Endothelial cell of hepatic sinusoid (primary cell): ENCODE results near the gene KLRD1.
"Not testable (repeated sequence)": the region's sequence is repeated elsewhere in the genome, so short reads cannot be mapped to it uniquely, and the experiment has no call there.

Source experiments
- in situ Hi-C: cut with HindIII; loops from 2 replicates; pipeline ENCODE4 v1.10.0; 2017; ENCODE audit warnings: low sequenced_read_pairs

The KLRD1 gene

DNA sequence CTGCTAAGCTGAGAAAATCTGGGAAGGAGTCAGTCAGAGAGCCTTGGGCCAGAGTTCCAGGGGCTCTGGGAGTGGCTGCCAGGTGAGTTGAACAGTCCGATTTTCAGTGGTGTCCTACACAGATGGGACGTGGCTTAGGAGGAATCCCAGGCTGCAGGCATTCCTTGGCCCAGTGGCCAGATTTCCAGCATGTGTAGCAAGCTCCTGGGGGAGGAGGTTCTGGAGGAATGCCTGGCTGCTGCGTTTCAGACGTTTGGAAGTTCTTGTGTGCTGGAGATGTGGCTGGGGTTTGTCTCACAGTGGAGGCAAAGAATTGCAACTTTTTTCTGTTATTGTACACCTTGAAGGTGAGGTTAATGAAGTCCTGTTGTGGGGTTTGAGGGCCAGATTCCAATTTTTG is 28.5 kb downstream of the KLRD1 start:
- in situ Hi-C loops = not testable (repeated sequence)

DNA sequence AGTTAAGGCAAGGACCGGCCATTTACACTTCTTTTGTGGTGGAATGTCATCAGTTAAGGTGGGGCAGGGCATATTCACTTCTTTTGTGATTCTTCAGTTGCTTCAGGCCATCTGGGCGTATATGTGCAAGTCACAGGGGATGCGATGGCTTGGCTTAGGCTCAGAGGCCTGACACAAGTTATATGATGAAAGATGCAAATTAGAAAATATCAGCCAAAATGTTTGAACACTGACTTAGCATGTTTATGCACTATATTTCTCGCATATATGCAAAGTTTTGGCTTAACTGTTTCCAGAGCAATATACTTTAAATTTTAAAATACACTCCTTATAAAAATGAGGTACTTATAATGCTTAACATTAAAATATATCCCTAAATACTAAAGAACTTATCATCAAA is 30.8 kb downstream of the KLRD1 start:
- in situ Hi-C loops = not testable (repeated sequence)

- in situ Hi-C loops = no loop called here
Measured at GRCh38 chr12:10339053-10339840, 31.6 kb downstream of the KLRD1 start.

- in situ Hi-C loops = not testable (repeated sequence)
Measured at GRCh38 chr12:10340946-10341345, 33.3 kb downstream of the KLRD1 start.

DNA sequence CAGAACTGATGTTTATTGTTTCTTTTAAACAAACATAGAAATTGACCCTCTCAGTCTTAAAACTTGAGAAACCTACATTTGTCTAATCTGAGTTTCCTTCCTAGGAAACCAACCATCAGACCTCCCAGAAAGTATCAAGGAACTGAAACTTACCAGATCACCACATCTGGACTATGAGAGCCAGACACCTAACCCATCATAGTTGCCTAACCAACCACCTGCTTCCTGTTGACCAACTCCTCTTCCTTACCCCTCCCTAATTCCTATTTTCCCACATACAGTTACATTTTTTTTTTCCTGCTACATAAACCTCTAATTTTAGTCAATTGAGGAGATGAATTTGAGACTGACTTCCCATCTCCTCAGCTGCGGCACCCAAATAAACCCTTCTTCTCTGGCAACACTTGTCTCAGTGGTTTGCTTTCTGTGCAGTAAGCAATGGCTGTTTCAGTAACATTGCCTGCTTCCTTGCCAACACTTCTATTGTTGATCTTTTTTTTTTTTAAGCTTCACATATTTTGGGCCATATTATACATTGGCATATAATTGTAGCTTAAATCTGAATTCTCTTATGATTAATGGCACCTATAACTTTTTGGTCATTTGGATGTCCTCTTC is 34.3 kb downstream of the KLRD1 start:
- in situ Hi-C loops = no loop called here

- in situ Hi-C loops = not testable (repeated sequence)
Measured at GRCh38 chr12:10351457-10351856, 43.8 kb downstream of the KLRD1 start.

- in situ Hi-C loops = no loop called here
Measured at GRCh38 chr12:10354071-10354470, 46.4 kb downstream of the KLRD1 start.

- in situ Hi-C loops = no loop called here
Measured at GRCh38 chr12:10354502-10354901, 46.8 kb downstream of the KLRD1 start.

- in situ Hi-C loops = no loop called here
Measured at GRCh38 chr12:10358131-10358530, 50.5 kb downstream of the KLRD1 start.

DNA sequence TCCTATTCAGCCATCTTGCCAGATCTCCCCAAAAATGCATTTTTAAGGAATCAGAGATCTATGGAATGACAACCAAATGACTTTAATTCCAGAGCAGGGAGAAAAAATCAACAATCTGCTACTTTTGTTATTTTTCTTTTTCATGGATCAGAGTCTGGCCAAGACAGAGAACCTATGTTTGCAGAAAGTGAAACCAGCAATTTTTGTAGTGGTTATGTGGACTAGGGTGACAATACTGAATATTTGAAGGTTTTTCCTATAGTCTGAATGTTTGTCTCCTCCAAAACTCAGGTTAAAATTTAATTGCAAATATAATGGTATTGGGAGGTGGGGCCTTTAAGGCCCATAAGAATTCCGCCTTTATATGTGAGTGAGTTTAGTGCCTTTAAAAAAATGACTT is 51.3 kb downstream of the KLRD1 start:
- in situ Hi-C loops = no loop called here

DNA sequence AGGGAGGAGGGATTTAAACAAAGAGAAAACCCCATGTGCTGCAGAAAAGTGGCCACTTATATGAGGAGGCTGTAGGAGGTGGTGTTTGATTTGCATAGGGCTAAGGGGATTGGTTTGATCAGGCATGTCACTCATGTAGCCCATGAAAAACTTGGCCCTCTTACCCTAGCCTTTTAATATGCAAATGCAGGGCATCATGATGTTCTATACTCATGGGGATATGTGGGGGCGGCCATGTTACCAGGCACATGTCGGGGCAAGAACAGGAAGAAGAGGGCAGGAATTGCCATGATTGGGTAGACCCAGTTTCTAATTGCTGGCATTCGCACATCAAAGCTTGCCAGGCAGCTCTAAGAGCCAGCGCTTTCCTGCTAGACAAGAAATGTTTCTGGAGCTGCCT is 53.4 kb downstream of the KLRD1 start:
- in situ Hi-C loops = loop anchor here (10.0 kb wide), 1 partner anchor 136 kb away; no protein-coding TSS in a partner anchor

- in situ Hi-C loops = loop anchor here (10.0 kb wide), 1 partner anchor 137 kb away; no protein-coding TSS in a partner anchor
Measured at GRCh38 chr12:10361622-10362021, 54.0 kb downstream of the KLRD1 start.

DNA sequence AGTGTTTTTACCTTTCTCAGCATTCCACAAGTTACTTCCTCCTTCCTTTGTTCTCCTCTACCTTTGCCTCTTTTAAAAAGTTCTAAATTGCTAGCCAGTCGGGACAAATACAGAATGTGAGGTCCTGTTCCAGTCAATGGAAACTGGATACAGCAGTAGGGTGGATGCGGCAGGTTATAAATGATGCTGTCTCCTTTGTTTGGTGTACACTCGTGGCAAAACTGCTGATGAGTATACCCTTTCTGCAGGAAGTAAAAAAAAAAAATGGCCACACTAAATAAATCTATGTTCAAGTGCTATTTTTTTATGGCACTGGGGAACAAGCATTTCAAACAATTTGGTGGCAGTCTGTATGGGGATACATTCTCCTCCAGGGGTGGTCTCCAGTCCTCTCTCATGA is 54.7 kb downstream of the KLRD1 start:
- in situ Hi-C loops = loop anchor here (10.0 kb wide), 1 partner anchor 138 kb away; no protein-coding TSS in a partner anchor

DNA sequence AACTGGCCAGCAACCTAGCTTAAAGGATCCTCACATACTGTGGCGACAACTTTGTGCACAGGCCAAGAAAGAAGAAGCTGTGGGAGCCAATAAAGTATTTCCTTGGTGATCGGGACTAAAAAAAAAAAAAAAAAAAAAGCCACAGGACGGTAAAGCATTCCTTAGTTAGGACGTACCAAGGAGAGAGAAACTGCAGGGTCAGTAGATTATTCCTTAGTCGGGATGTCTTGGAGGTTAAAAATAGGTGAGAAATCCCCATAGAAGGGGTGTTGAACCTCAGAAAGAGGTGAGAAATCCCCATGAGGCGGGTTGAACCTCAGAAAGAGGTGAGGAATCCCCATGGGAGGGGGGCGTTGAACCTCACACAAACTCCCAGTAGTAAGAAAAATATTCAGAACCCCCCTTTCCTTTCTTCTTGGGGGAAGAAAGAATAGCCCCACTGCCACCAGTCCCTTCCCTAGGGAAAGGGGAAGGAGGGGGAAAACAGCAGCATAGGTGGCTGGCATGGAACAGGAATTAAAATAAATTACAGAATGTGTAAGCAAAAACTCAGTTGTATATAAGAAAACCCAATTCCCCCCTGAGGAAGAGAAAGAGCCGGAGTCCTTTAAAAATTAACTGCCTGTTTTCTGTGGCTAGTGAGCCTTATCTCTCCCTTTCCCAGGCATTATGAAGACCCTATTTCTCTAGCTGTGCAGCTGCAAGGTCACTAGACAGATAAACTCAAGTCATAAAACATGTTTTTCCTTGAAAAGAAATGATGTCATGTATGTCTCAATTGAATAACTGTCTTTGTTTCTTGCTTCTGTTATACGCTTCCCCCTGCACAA is 55.4 kb downstream of the KLRD1 start:
- in situ Hi-C loops = loop anchor here (10.0 kb wide), 1 partner anchor 138 kb away; no protein-coding TSS in a partner anchor

DNA sequence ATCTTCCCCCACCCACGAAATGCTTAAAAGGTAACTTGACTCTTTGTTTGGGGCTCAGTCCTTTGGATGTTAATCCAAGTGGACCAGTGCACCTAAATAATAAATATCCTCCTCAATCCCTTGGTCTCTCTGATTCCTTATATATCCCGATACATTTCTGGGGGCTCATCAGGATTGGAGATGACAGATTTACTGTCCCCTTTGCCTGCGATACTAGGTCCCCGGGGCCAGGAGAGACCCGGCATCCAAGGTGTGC is 55.9 kb downstream of the KLRD1 start:
- in situ Hi-C loops = loop anchor here (10.0 kb wide), 1 partner anchor 139 kb away; no protein-coding TSS in a partner anchor

DNA sequence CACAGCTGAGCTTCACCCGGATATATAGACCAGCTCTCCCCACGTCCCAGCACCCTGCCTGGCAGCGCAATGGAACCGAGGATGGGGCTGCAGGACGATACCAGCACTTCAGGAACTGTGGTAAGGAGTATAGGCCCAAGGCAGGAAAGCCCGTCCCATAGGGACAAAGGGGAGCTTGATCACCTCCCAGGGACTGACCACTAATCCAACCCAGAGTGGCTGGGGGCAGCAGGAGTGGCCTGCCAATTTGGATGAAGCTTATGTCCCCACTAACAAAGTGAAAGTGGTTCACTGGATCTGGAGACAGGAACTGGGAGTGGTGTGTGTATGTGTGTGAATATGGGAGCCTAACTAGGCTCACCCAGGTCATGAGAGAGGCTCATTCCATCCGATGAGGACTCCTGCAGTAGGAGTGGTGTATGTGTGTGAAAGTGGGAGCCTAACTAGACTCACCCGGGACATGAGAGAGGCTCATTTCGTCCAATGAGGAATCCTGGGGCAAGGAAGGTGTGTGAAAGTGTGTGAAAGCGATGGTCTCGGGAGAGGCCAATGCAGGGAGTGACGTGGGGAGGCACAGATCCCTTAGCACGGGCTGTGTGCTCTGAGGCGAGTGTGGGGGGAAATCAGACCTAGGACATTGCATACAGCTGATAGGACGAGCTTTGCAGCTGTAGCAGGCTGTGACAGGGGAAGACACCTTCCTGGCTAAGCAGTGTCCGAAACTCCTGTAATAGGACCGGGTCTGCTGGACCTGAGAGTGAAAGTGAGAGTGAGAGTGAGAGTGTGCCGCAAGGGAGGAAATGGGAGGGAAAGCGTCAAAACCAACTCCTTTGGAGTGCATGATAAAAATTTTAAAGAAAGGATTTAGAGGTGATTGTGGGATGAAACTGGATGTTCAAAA is 56.5 kb downstream of the KLRD1 start:
- in situ Hi-C loops = loop anchor here (10.0 kb wide), 1 partner anchor 139 kb away; no protein-coding TSS in a partner anchor

DNA sequence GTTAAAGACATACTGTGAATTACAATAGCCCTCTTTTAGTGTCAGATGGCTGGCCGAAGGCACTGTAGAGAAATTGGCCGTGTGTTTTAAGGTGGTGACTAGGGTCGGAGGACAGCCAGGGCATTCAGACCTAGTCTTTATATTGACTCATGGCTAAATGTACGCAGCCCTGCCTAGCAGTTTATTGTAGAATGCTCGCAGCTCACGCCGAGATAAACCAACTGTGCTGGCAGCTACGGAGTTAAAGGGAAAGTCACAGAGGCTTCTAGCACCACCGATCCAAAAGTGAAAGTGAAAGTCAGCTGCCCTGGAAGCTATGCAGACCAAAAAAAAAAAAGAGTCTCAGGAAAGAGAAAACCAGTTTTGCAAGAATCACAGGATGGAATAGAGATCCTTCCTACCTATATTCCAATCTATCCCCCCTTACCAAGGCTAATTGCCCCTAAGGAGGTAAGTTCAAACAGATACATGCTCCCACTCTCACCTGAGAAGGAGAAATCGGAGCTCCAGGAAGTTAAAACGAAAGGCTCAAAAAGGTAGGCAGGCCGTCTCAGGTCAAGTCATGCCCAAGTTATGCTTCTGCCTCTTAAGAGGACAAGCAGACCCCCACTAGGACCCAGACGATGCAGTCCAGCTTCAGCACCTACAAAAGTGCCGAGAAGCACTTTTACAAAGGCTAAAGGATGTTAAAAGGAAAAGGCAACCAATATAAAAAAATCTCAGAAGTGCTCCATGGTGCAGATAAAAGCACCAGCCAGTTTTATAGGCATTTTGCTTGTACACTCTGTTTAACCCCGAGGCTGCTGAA is 57.3 kb downstream of the KLRD1 start:
- in situ Hi-C loops = loop anchor here (10.0 kb wide), 1 partner anchor 140 kb away; no protein-coding TSS in a partner anchor

GRCh38 chr12:10365696-10366405 is 58.2 kb downstream of the KLRD1 start:
- in situ Hi-C loops = loop anchor here (10.0 kb wide), 1 partner anchor 141 kb away; no protein-coding TSS in a partner anchor

GRCh38 chr12:10366875-10367274 is 59.2 kb downstream of the KLRD1 start:
- in situ Hi-C loops = loop anchor here (10.0 kb wide), 1 partner anchor 142 kb away; no protein-coding TSS in a partner anchor
